ENCODE data around the gene ZNF185. TPM values are rescaled to one million over a fixed set of nuclear protein-coding genes. Genes with fewer than 3 reads are reported as not detected.

Gene ZNF185
- total and polyA plus RNA-seq, 9 of the 15 experiments (the other 6 are each of a cell fraction or from before 2014, with no cell fraction given) = 0.08 to 1.1 (median 0.22) TPM

DNA sequence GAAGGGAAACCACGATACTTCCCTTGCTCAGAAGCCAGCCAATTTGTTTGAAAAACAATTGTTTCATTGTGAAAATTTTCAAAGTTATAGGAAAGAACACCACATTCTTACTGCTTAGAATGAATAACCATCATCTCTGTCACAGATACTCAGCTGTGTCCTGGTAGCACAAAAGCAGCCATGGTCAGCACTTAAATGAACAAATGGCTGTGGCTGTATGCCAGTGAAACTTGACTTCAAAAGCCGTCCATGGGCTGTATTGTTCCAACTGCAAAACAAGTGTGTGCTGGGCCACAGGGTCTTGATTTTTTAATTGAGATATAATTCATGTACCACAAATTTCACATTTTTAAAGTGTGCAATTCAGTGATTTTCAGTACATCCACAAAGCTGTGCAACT lies 47.4 kb upstream of the ZNF185 start:
- DNase-seq (ENCODE audit: extremely low read depth in 1 of 4, low spot score in 3 of 4) (no peak), ATAC-seq (no peak), FAIRE-seq (no peak)
- no peak overlapping the region for H3K4me2 ChIP-seq (ENCODE audit: insufficient read depth, low read length)
- peaks cover 86% of the 10 kb centered on the region; the same call in 2 of the 3 replicates for H3K36me3 ChIP-seq (ENCODE audit: control insufficient read depth, insufficient read depth, low read length)
- BruUV-seq (replicated peaks) = no TSS peak
- no peak overlapping the region for H3K4me3 ChIP-seq
- no peak for TF ChIP-seq E4F1 (CRISPR knock-in tag; IDR thresholded peaks at IDR 0.05; ENCODE audit: borderline replicate concordance)
- no peak for TF ChIP-seq CBX3 (IDR thresholded peaks at IDR 0.05; ENCODE audit: borderline replicate concordance in 1 of 2, low read length in 2 of 2)
- TF ChIP-seq MIER1 (IDR thresholded peaks at IDR 0.05; ENCODE audit: low read depth) = no peak
- no peak for TF ChIP-seq NONO (IDR thresholded peaks at IDR 0.05; ENCODE audit: low read depth in 2 of 2, low read length in 1 of 2)
- no peak for TF ChIP-seq PKNOX1 (IDR thresholded peaks at IDR 0.05)
- POLR2A ChIA-PET = interaction anchor here (0.6 kb wide), 1 partner anchor 11 kb away, joined by 3 read pairs; no protein-coding TSS in a partner anchor
- in situ Hi-C loops (cut with MboI) = no loop called here
- peaks cover 5 to 6% of the 10 kb centered on the region in 2 experiments; a peak in 2 of 5 replicates for H3K4me1 ChIP-seq (replicated peaks in 1 of 2; ENCODE audit: control insufficient read depth in 2 of 2, insufficient read depth in 2 of 2, low read length in 2 of 2)
- CTCF ChIA-PET (ENCODE audit: low intra/inter-chr PET ratio) = no interaction called here
- no peaks in the 10 kb centered on the region for H3K9me1 ChIP-seq (ENCODE audit: control insufficient read depth, insufficient read depth, low read length)
- WGBS (ENCODE audit: insufficient coverage, low coverage, missing lambda C conversion rate) = 87% methylated on average over 2 of the region's 2 CpGs
- H3K9ac ChIP-seq (ENCODE audit: insufficient read depth in 1 of 2, low read depth in 2 of 2, low read length in 2 of 2) = no peak overlapping the region
- H3K27me3 ChIP-seq (ENCODE audit: control insufficient read depth in 2 of 2, insufficient read depth in 2 of 2, low read length in 2 of 2) = no peaks in the 10 kb centered on the region
- H3K79me2 ChIP-seq (ENCODE audit: control insufficient read depth, insufficient read depth, low read length) = peaks cover 8% of the 10 kb centered on the region
- intact Hi-C loops (cut with micrococcal nuclease) = no loop called here
- H2AFZ ChIP-seq (ENCODE audit: low read depth, low read length) = no peak overlapping the region
- H3K9me3 ChIP-seq (replicated peaks; ENCODE audit: control insufficient read depth, insufficient read depth, low read depth, low read length) = no peaks in the 10 kb centered on the region
- H4K20me1 ChIP-seq (replicated peaks; ENCODE audit: control insufficient read depth, insufficient read depth, low read length) = peaks cover 6% of the 10 kb centered on the region
- H3K27ac ChIP-seq (ENCODE audit: extremely low read depth, low read depth, low read length) = no peak overlapping the region
